Measurements from ENCODE around the gene SIVA1.

DNA sequence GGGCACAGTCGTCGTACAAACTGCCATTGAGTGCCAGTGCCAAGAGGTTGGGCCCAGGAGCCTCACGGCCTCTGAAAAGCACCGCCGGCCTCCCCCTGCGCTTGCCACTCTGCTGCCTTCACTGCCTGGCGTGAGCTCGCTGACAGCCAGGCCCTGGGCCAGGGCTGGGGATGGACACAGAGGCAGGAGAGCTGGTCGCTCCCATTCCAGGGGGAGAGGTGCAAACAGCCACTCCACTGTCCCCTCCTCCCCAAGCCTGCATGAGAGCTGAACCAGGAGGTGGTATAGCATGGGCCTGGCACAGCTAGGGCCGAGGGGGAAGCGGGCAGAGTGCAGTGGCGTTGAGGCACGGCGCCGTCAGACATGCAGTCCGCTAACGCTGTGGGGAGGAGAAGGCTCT lies 24.3 kb upstream of the SIVA1 start:
- TF ChIP-seq, protein P1, sequence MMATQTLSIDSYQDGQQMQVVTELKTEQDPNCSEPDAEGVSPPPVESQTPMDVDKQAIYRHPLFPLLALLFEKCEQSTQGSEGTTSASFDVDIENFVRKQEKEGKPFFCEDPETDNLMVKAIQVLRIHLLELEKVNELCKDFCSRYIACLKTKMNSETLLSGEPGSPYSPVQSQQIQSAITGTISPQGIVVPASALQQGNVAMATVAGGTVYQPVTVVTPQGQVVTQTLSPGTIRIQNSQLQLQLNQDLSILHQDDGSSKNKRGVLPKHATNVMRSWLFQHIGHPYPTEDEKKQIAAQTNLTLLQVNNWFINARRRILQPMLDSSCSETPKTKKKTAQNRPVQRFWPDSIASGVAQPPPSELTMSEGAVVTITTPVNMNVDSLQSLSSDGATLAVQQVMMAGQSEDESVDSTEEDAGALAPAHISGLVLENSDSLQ (IDR thresholded peaks at IDR 0.05) = no peak
- TF ChIP-seq BHLHE40 (IDR thresholded peaks at IDR 0.05; ENCODE audit: borderline replicate concordance) (no peak), FOXM1 (IDR thresholded peaks at IDR 0.05; ENCODE audit: borderline replicate concordance) (no peak)
